SK-N-SH (cell line): ENCODE results near the gene SMAD3.

Source experiments
- JUND ChIP-seq: IDR thresholded peaks from 2 replicates; pipeline ENCODE4 v1.4.0; 2012
- SMC3 ChIP-seq: IDR thresholded peaks from 2 replicates; pipeline ENCODE4 v1.6.1; 2012; ENCODE audit warnings: low read depth, low read length, improper control_type of control experiment
- TF ChIP-seq, protein P1 (sequence below): fragments of 200-600 bp; sonication (generic); IDR thresholded peaks from 2 replicates; pipeline ENCODE4 v1.6.1; 2017; ENCODE audit warnings: antibody characterized with exemption, mild to moderate bottlenecking, moderate library complexity
- TF ChIP-seq, protein P2 (sequence below): IDR thresholded peaks from 2 replicates; pipeline ENCODE4 v1.4.0; 2012; ENCODE audit warnings: low read depth, borderline replicate concordance

DNA sequence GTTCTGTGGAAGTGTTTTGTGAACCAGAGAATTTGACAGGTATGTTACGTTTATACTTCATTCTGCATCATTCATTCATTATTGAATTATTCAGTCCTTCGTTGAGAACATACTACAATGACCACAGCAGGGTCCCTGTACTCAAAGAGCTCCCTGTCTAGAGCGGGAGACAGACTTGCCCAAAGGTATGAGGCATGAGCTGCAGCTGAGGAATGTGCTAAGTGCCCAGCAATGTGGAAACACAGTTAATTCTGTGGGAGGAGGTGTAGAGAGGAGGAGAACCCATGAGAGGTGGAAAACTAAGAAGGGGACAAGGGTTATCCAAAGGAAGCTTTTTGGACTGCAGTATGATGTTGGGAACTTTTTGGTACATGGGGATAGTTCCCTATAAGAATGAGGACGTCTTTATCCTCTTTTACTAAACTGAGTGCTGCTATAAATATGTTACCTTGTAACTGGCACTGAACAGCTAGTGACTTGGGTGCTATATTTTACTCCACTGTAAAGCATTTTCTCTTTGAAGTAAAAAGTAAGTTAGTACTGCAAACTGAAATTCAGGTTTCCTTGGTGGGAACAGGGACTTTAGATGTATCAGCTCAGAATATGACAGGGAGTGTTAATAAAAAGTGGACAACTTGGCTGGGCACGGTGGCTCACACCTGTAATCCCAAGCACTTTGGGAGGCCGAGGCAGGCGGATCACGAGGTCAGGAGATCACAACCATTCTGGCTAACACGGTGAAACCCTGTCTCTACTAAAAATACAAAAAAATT lies 5.7 kb downstream of the SMAD3 start:
- no peak for TF ChIP-seq JUND
- TF ChIP-seq, protein P1, sequence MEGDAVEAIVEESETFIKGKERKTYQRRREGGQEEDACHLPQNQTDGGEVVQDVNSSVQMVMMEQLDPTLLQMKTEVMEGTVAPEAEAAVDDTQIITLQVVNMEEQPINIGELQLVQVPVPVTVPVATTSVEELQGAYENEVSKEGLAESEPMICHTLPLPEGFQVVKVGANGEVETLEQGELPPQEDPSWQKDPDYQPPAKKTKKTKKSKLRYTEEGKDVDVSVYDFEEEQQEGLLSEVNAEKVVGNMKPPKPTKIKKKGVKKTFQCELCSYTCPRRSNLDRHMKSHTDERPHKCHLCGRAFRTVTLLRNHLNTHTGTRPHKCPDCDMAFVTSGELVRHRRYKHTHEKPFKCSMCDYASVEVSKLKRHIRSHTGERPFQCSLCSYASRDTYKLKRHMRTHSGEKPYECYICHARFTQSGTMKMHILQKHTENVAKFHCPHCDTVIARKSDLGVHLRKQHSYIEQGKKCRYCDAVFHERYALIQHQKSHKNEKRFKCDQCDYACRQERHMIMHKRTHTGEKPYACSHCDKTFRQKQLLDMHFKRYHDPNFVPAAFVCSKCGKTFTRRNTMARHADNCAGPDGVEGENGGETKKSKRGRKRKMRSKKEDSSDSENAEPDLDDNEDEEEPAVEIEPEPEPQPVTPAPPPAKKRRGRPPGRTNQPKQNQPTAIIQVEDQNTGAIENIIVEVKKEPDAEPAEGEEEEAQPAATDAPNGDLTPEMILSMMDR, result no peak
- TF ChIP-seq, protein P2, sequence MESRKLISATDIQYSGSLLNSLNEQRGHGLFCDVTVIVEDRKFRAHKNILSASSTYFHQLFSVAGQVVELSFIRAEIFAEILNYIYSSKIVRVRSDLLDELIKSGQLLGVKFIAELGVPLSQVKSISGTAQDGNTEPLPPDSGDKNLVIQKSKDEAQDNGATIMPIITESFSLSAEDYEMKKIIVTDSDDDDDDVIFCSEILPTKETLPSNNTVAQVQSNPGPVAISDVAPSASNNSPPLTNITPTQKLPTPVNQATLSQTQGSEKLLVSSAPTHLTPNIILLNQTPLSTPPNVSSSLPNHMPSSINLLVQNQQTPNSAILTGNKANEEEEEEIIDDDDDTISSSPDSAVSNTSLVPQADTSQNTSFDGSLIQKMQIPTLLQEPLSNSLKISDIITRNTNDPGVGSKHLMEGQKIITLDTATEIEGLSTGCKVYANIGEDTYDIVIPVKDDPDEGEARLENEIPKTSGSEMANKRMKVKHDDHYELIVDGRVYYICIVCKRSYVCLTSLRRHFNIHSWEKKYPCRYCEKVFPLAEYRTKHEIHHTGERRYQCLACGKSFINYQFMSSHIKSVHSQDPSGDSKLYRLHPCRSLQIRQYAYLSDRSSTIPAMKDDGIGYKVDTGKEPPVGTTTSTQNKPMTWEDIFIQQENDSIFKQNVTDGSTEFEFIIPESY, result no peak
- TF ChIP-seq SMC3, result no peak
